Epithelial cell of proximal tubule (primary cell): Measurements from ENCODE around the gene PPFIBP2. TPM values are rescaled to one million over a fixed set of nuclear protein-coding genes. Genes with fewer than 3 reads are reported as not detected.

Experiments
- DNase-seq: peaks from one replicate; pipeline ENCODE4 v3.0.0-alpha.2; 2011; ENCODE audit warnings: low read depth
- H3K4me3 ChIP-seq: 2 replicates; pipeline ENCODE4 v1.5.1; 2011; ENCODE audit warnings: low read depth, mild to moderate bottlenecking, low read length
- total RNA-seq: library from RNA; depleted of rRNA; stranded (reverse); fragments of >200 nt; gene quantifications from 2 replicates; pipeline ENCODE4 v1.2.3, GENCODE V29; 2015
- TF ChIP-seq, protein P1 (sequence below): conservative IDR thresholded peaks from 2 replicates; pipeline ENCODE4 v1.5.1; 2012; ENCODE audit warnings: low read depth, mild to moderate bottlenecking, low read length

The PPFIBP2 gene
- total RNA-seq, 1 donor from 2014 or later: 1.7 TPM

- DNase-seq: no peak
- TF ChIP-seq, protein P1, sequence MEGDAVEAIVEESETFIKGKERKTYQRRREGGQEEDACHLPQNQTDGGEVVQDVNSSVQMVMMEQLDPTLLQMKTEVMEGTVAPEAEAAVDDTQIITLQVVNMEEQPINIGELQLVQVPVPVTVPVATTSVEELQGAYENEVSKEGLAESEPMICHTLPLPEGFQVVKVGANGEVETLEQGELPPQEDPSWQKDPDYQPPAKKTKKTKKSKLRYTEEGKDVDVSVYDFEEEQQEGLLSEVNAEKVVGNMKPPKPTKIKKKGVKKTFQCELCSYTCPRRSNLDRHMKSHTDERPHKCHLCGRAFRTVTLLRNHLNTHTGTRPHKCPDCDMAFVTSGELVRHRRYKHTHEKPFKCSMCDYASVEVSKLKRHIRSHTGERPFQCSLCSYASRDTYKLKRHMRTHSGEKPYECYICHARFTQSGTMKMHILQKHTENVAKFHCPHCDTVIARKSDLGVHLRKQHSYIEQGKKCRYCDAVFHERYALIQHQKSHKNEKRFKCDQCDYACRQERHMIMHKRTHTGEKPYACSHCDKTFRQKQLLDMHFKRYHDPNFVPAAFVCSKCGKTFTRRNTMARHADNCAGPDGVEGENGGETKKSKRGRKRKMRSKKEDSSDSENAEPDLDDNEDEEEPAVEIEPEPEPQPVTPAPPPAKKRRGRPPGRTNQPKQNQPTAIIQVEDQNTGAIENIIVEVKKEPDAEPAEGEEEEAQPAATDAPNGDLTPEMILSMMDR: no peak
- no peak overlapping the region for H3K4me3 ChIP-seq
Measured at GRCh38 chr11:7596975-7597391, 83.2 kb downstream of the PPFIBP2 start.

- no peak overlapping the region for H3K4me3 ChIP-seq
- TF ChIP-seq, protein P1: no peak
- no peak for DNase-seq
Measured at GRCh38 chr11:7597620-7598019, 83.8 kb downstream of the PPFIBP2 start.

- TF ChIP-seq, protein P1: no peak
- DNase-seq: no peak
- H3K4me3 ChIP-seq: no peak overlapping the region
Measured at GRCh38 chr11:7599209-7599608, 85.4 kb downstream of the PPFIBP2 start.

DNA sequence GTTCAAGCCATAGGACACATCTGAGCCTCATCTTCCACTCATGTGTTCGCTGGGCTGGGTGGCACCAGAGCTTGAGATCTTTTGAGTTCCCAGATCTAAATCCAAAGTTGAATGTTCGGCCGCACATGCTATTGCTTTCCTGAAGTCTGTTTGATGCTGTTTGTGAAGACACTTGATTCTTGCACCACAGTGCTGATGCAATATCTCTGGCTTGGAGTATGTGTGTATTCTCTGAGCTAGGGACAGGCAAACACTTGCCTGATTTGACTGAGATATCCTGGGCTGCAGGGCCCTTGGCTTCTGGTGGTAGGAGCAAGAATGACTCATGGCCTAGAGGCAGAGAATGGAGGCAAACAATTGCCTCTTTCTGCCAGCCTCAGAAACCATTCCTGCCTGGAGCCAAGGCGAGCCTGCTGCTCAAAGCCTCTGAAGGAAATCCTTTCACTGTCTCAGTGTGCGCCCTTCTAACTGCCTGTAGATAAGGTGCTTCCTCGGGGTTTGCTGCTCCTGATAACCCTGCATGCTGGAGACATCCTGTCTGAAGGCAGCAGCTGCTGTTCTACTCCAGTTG is 86.5 kb downstream of the PPFIBP2 start:
- no peak overlapping the region for H3K4me3 ChIP-seq
- TF ChIP-seq, protein P1: no peak
- no peak for DNase-seq

DNA sequence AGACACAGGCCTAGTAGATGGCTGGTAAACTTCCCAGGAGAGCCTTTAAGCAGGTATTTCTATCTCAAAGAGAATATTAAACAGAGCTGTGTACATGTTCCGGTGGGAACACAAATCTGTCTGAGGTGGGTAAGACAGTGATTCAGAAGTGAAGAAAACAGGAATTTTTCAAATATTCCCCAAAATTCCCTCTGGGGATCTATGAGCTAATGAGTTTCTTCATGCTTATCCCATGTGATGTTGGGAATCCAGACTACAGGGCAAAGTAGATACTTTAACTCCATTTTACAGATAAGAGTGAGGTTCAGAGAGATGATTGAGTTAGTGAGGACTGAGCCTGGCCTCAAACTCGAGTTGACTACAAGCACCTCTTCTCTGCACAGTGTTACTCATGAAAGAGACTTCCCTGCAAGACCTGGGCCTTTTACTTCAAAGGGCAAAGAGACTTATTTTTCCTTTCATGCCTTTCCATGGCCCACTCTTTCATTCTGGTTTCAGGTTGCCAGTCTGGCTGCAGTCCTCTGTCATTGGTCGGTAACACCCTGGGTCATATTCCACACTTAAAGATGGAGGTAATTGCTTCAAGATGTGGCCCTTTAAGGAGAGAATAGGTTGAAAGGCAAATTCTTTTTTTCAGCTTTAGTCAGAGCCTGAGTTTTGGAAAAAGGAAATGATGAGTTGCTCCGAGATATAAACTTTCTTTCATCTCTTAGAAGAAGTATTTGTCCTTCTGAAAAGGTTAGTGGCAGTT is 89.4 kb downstream of the PPFIBP2 start:
- TF ChIP-seq, protein P1: no peak
- DNase-seq: no peak
- H3K4me3 ChIP-seq: no peak overlapping the region

DNA sequence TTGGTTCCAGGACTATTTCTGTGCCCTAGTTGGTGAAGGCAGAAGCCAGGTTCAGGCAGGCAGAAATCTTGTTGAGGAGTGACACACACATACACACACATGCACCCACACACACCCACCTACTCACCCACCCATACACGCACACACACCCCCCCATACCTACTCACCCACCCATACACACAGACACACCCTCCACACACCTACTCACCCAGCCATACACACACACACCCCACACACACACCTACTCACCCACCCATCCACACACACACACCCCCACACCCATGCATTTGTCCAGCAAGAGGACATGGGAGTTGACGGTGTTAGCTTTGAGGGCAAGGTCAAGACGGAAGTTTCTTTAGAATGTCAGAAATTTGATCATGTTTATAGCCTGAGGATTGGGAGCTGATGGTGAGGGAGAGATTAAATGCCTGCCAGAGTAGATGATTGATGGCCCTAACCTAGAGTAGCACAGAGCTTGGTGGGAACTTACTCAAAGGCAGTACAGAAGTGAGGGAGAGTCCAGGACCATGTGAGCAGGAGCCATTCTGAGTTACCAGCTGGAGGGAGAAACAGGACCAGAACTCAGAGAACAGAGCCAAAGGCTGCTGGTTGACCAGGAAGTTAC is 90.6 kb downstream of the PPFIBP2 start:
- no peak overlapping the region for H3K4me3 ChIP-seq
- TF ChIP-seq, protein P1: no peak
- DNase-seq: no peak
